ENCODE results near the gene PCDHGC3.

PCDHGC3 gene

DNA sequence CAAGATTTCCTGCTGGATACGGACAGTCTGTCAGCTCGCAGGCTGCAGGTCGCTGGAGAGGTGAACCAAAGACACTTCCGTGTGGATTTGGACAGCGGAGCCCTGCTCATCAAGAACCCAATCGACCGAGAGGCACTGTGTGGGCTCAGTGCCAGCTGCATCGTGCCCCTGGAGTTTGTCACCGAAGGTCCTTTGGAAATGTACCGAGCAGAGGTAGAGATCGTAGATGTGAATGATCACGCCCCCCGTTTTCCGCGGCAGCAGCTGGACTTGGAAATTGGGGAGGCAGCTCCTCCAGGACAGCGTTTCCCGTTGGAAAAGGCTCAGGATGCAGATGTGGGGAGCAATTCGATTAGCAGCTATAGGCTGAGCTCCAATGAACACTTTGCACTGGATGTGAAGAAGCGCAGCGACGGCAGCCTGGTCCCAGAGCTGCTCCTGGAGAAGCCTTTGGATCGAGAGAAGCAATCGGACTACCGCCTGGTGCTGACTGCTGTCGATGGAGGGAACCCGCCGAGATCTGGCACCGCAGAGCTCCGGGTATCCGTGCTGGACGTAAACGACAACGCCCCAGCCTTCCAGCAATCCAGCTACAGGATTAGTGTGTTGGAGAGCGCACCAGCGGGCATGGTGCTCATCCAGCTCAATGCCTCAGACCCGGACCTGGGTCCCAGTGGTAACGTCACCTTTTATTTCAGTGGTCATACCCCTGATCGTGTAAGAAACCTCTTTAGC is 9.7 kb downstream of the PCDHGC3 start:
- no peak for DNase-seq (ENCODE audit: low spot score)

- DNase-seq (ENCODE audit: low spot score), result no peak
Measured at GRCh38 chr5:141486091-141486490, 10.3 kb downstream of the PCDHGC3 start.

DNA sequence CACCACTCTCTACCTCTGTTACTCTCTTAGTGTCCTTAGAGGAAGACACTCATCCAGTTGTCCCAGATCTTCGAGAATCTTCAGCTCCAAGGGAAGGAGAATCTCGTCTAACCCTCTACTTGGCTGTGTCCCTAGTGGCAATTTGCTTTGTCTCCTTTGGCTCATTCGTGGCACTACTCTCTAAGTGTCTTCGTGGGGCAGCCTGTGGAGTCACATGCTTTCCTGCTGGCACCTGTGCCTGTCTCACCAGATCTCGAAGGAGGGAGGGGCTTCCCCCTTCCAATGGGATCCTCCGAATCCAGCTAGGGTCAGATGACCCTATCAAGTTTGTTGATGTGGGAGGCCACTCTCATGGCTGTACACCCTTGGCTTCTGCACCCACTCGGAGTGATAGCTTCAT is 11.4 kb downstream of the PCDHGC3 start:
- DNase-seq (ENCODE audit: low spot score), result no peak

DNA sequence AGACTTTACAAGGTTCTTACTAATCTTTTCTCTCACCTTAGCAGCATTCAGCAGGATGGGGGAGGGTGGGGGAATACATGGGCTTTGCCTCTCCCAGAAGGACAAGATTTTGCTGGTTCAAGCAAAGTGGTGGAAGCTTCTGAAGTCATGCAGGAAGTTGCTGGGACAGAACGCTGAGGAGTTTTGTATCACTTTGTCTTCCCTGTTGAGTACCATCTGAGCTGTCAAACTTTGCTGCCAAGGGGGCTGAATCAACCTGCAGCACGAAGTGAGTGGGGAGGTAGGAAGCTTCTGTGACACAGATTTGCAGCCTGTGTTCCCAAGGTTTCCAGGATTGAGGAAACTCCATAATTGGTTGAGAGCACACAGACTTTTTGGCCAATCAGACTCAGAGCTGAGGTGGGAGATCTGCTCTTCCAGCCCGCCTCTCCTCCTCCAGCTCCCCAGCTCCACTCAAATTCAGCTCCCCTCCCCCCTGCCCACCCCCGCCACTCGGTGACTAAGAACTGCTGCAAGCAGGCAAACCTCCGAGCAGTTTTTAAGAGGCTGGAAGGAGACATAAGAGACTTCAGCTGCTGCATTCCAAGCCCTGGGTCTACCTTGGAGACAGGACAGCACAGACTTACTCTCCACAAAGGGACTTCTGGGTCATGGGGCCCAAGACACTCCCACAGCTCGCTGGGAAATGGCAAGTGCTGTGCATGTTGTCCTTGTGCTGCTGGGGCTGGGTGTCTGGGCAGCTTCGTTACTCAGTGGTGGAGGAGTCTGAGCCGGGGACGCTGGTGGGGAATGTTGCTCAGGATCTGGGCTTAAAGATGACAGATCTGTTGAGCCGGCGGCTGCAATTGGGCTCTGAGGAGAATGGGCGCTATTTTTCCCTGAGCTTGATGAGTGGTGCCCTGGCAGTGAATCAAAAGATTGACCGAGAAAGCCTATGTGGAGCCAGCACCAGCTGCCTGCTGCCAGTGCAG is 13.1 kb downstream of the PCDHGC3 start, which contains the start of gene PCDHGC5:
PCDHGC5 (plus strand) TSS at position 491 of the 971 bp plus-strand sequence; CDS start at position 651, 160 bp downstream.
- no peak for DNase-seq (ENCODE audit: low spot score)

DNA sequence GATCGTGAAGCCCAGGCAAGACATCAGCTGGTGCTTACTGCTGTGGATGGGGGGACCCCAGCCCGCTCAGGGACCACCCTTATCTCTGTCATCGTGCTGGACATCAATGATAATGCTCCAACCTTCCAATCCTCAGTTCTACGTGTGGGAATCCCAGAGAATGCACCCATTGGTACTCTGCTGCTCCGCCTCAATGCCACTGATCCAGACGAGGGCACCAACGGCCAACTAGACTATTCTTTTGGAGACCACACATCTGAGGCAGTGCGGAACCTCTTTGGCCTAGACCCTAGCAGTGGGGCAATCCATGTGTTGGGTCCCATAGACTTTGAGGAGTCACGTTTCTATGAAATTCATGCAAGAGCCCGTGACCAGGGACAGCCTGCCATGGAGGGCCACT is 14.1 kb downstream of the PCDHGC3 start:
- no peak for DNase-seq (ENCODE audit: low spot score)

- DNase-seq (ENCODE audit: low spot score), result no peak
Measured at GRCh38 chr5:141490271-141490670, 14.5 kb downstream of the PCDHGC3 start.

DNA sequence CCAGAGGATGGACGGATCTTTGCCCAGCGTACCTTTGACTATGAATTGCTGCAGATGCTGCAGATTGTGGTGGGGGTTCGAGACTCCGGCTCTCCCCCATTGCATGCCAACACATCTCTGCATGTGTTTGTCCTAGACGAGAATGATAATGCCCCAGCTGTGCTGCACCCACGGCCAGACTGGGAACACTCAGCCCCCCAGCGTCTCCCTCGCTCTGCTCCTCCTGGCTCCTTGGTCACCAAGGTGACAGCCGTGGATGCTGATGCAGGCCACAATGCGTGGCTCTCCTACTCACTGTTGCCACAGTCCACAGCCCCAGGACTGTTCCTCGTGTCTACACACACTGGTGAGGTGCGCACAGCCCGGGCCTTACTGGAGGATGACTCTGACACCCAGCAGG is 15.0 kb downstream of the PCDHGC3 start:
- no peak for DNase-seq (ENCODE audit: low spot score)

- DNase-seq (ENCODE audit: low spot score), result no peak
Measured at GRCh38 chr5:141491323-141492167, 15.8 kb downstream of the PCDHGC3 start.

- no peak for DNase-seq (ENCODE audit: low spot score)
Measured at GRCh38 chr5:141492168-141492885, 16.6 kb downstream of the PCDHGC3 start.

GRCh38 chr5:141493500-141494422 is 18.0 kb downstream of the PCDHGC3 start:
- DNase-seq (ENCODE audit: low spot score), result no peak

DNA sequence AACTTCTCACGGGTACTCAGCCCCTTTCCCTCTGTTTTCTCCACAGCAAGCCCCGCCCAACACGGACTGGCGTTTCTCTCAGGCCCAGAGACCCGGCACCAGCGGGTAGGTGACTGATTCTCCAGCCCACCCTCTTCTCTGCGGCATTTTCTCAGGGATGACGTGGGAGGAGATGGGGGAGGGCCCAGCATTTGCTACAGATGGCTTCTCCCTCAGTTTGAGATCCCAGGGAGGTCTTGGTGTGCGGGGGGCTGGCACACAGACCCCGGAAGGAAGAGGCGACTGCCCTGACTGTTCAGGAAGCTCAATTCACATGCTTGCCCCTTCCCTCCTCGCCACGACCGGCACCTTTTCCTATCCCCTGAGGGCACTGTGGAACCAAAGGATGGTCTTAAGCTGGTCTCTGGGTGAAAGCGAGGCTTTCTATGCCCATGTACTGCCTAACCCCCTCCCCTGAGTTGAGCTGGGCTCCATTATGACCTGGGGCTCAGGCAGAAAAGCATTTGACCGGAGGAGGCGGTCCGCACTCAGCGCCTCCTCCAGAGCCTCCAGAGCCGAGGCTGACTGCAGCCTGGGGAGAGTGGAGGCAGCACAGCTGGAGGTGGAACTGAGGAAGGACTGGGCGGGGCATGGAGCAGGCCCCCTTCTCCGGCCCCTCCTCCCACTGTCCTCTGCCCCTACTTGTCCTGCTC is 19.1 kb downstream of the PCDHGC3 start:
- DNase-seq (ENCODE audit: low spot score), result no peak

- DNase-seq (ENCODE audit: low spot score), result no peak
Measured at GRCh38 chr5:141495453-141495811, 19.7 kb downstream of the PCDHGC3 start.

DNA sequence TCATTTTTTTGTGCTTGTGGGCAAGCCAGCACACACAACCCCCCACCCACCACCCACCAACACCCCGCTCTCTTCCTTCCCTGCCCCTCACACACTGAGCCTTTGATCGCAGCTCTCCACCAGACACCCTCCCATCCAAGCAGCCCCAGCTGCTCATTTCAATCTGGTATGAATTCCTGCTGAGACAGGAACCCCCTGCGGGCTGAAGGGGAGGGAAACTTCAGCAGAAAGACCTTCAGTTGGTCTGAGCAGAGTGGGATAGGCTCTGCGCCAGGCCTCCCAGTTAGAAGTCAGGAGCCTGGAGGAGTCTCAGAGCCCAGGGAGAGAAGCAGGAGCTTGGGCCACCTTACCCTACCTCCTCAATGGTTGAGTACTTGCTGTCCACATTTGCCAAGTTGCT is 20.3 kb downstream of the PCDHGC3 start:
- DNase-seq (ENCODE audit: low spot score), result no peak

- no peak for DNase-seq (ENCODE audit: low spot score)
Measured at GRCh38 chr5:141501761-141502160, 26.0 kb downstream of the PCDHGC3 start.

GRCh38 chr5:141503681-141504080 is 27.9 kb downstream of the PCDHGC3 start:
- DNase-seq (ENCODE audit: low spot score), result no peak

DNA sequence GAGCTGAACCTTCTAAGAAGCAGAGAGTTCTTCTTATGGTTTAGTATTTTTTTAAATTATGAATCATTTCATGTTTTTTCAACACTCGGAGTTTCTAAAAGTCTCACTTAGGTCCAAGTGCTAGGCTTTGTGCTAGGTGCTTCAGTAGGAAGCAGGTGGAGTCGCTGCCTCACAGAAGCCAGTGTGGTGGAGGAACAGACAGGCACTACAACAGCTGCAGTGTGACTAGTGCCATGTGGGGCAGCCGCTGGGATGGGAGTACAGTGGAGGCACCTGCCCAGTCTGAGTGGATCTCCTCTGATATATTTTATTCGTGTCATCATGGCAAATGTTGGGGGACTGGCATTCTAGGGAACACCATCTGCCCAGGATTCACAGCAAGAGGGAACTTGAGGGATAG is 28.4 kb downstream of the PCDHGC3 start:
- no peak for DNase-seq (ENCODE audit: low spot score)

GRCh38 chr5:141506381-141507155 is 30.8 kb downstream of the PCDHGC3 start:
- DNase-seq (ENCODE audit: low spot score), result no peak

DNA sequence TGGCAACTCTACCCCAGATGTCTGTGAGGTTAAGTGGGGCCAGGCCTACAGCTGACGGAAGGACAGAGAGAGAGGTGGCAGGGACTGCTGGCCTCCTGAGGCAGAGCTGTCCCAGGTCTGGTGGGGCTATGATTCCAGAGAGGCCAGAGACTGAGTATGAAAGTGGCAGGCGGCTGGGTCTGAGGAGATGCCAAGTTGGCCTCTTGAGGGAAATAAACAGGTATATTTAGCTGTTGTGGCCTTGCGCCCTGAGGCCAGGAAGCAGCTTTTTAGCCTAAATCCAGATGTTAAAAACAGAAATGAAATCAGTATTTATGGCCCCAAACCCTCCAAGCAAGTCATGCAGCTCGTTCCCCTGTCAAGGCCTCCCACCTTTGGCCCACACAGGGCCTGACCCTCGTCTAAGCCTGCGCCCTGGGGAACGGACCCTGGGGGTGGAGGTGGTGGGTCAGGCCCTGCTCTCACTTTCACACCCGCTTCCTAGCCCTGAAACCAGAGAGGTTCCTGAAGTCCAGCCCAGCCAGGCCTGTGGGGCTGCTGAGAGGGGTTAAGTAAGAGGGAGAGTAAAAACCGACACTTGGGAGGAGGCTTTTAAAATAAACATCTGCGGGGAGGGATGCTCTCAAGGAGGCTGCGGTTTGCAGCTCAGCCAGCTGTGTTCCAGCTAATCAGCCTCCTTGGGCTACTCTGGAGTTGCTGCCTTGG is 31.8 kb downstream of the PCDHGC3 start:
- no peak for DNase-seq (ENCODE audit: low spot score)

Data from CD4-positive, alpha-beta T cell treated with Interleukin-2 at 100 ng/mL for 4 hours (primary cell).